Skeletal muscle satellite cell (primary cell): Measurements from ENCODE around the gene COMMD4.
A peak's percentile ranks its signal among the peaks of the same experiment; 100 is the strongest.

Experiments used
- H3K27me3 ChIP-seq: 2 replicates; pipeline ENCODE4 v1.7.0; 2013; ENCODE audit warnings: low read length; ENCODE audit not compliant: control insufficient read depth, insufficient read depth
- H3K36me3 ChIP-seq: 2 replicates; pipeline ENCODE4 v1.7.0; 2013; ENCODE audit warnings: mild to moderate bottlenecking, control low read depth, low read length; ENCODE audit not compliant: insufficient read depth
- H3K4me1 ChIP-seq: 2 replicates; pipeline ENCODE4 v1.7.0; 2013; ENCODE audit warnings: low read length; ENCODE audit not compliant: control insufficient read depth, insufficient read depth
- H3K4me2 ChIP-seq: 2 replicates; pipeline ENCODE4 v1.7.0; 2013; ENCODE audit warnings: mild to moderate bottlenecking, low read length
- H3K4me3 ChIP-seq: 2 replicates; pipeline ENCODE4 v1.7.0; 2013; ENCODE audit warnings: low read length
- H3K9ac ChIP-seq: 2 replicates; pipeline ENCODE4 v1.7.0; 2013; ENCODE audit warnings: mild to moderate bottlenecking, low read depth, low read length, moderate library complexity
- H3K9me3 ChIP-seq: replicated peaks from 2 replicates; pipeline ENCODE4 v1.7.0; 2013; ENCODE audit warnings: mild to moderate bottlenecking, control low read depth, low read length

COMMD4 gene

GRCh38 chr15:75358771-75359536, 23.1 kb downstream of the COMMD4 start:
- no peaks in the 10 kb centered on the region for H3K9me3 ChIP-seq

GRCh38 chr15:75359537-75360250, 23.8 kb downstream of the COMMD4 start:
- H3K36me3 ChIP-seq = peaks cover 47% of the 10 kb centered on the region
- H3K27me3 ChIP-seq = no peaks in the 10 kb centered on the region
- H3K9me3 ChIP-seq = no peaks in the 10 kb centered on the region
- no peak overlapping the region for H3K4me3 ChIP-seq
- no peak overlapping the region for H3K4me2 ChIP-seq
- H3K4me1 ChIP-seq = no peaks in the 10 kb centered on the region
- H3K9ac ChIP-seq = no peak overlapping the region

More at GRCh38 chr15:75358771-75359536, 23.1 kb downstream of the COMMD4 start:
- Histone ChIP-seq H3K27me3 (no peaks in the 10 kb centered on the region), H3K4me2 (no peak overlapping the region), H3K4me3 (no peak overlapping the region), H3K4me1 (no peaks in the 10 kb centered on the region), H3K9ac (no peak overlapping the region), H3K36me3 (peaks cover 40% of the 10 kb centered on the region)

- Histone ChIP-seq H3K9ac (no peak overlapping the region), H3K9me3 (no peaks in the 10 kb centered on the region), H3K4me1 (no peaks in the 10 kb centered on the region), H3K4me3 (no peak overlapping the region), H3K27me3 (no peaks in the 10 kb centered on the region), H3K36me3 (peaks cover 50% of the 10 kb centered on the region), H3K4me2 (no peak overlapping the region)
Observed at GRCh38 chr15:75360391-75360790, 24.5 kb downstream of the COMMD4 start.

- H3K4me1 ChIP-seq = no peaks in the 10 kb centered on the region
- H3K9me3 ChIP-seq = no peaks in the 10 kb centered on the region
- H3K4me3 ChIP-seq = no peak overlapping the region
- H3K36me3 ChIP-seq = peaks cover 50% of the 10 kb centered on the region
- no peak overlapping the region for H3K9ac ChIP-seq
- no peak overlapping the region for H3K4me2 ChIP-seq
- no peaks in the 10 kb centered on the region for H3K27me3 ChIP-seq
Observed at GRCh38 chr15:75360856-75361255, 25.0 kb downstream of the COMMD4 start.

GRCh38 chr15:75361361-75361988, 25.6 kb downstream of the COMMD4 start:
- Histone ChIP-seq H3K4me2 (no peak overlapping the region), H3K4me3 (no peak overlapping the region), H3K36me3 (peaks cover 50% of the 10 kb centered on the region), H3K27me3 (no peaks in the 10 kb centered on the region), H3K9me3 (no peaks in the 10 kb centered on the region), H3K9ac (no peak overlapping the region), H3K4me1 (no peaks in the 10 kb centered on the region)

- H3K4me1 ChIP-seq = no peaks in the 10 kb centered on the region
- no peak overlapping the region for H3K4me3 ChIP-seq
- H3K9me3 ChIP-seq = no peaks in the 10 kb centered on the region
- H3K4me2 ChIP-seq = no peak overlapping the region
- H3K27me3 ChIP-seq = no peaks in the 10 kb centered on the region
- no peak overlapping the region for H3K9ac ChIP-seq
- H3K36me3 ChIP-seq = peaks cover 52% of the 10 kb centered on the region
Observed at GRCh38 chr15:75361989-75362641, 26.3 kb downstream of the COMMD4 start.

- Histone ChIP-seq H3K36me3 (peaks cover 56% of the 10 kb centered on the region), H3K4me3 (no peak overlapping the region), H3K27me3 (no peaks in the 10 kb centered on the region), H3K9ac (no peak overlapping the region), H3K4me1 (peaks cover 5% of the 10 kb centered on the region), H3K4me2 (no peak overlapping the region), H3K9me3 (no peaks in the 10 kb centered on the region)
Observed at GRCh38 chr15:75362642-75363249, 26.9 kb downstream of the COMMD4 start.

GRCh38 chr15:75363786-75364185, 27.9 kb downstream of the COMMD4 start:
- no peak overlapping the region for H3K9ac ChIP-seq
- no peak overlapping the region for H3K4me2 ChIP-seq
- peaks cover 49% of the 10 kb centered on the region for H3K36me3 ChIP-seq
- peaks cover 7% of the 10 kb centered on the region for H3K4me1 ChIP-seq
- no peak overlapping the region for H3K4me3 ChIP-seq
- no peaks in the 10 kb centered on the region for H3K9me3 ChIP-seq
- no peaks in the 10 kb centered on the region for H3K27me3 ChIP-seq

GRCh38 chr15:75364881-75365280, 29.0 kb downstream of the COMMD4 start:
- H3K4me3 ChIP-seq = no peak overlapping the region
- H3K9me3 ChIP-seq = no peaks in the 10 kb centered on the region
- H3K9ac ChIP-seq = no peak overlapping the region
- no peaks in the 10 kb centered on the region for H3K27me3 ChIP-seq
- peaks cover 18% of the 10 kb centered on the region for H3K4me1 ChIP-seq
- H3K36me3 ChIP-seq = peaks cover 43% of the 10 kb centered on the region
- no peak overlapping the region for H3K4me2 ChIP-seq

- Histone ChIP-seq H3K4me1 (peaks cover 22% of the 10 kb centered on the region), H3K27me3 (no peaks in the 10 kb centered on the region), H3K4me3 (no peak overlapping the region), H3K9ac (no peak overlapping the region), H3K4me2 (no peak overlapping the region), H3K9me3 (no peaks in the 10 kb centered on the region), H3K36me3 (peaks cover 41% of the 10 kb centered on the region)
Observed at GRCh38 chr15:75366163-75366562, 30.3 kb downstream of the COMMD4 start.

GRCh38 chr15:75367006-75367405, 31.1 kb downstream of the COMMD4 start:
- peaks cover 42% of the 10 kb centered on the region for H3K36me3 ChIP-seq
- peaks cover 22% of the 10 kb centered on the region for H3K4me1 ChIP-seq
- H3K4me2 ChIP-seq = peak overlapping the region; percentile 86
- no peaks in the 10 kb centered on the region for H3K9me3 ChIP-seq
- H3K27me3 ChIP-seq = no peaks in the 10 kb centered on the region
- H3K4me3 ChIP-seq = no peak overlapping the region
- peak overlapping the region; percentile 97 for H3K9ac ChIP-seq
